GM12865 (cell line): ENCODE data around the gene MTX1.
"Not testable (repeated sequence)": the region's sequence is repeated elsewhere in the genome, so short reads cannot be mapped to it uniquely, and the experiment has no call there.

Experiments used
- DNase-seq: peaks from one replicate; pipeline ENCODE4 v3.0.0; 2010; ENCODE audit warnings: low read depth
- H3K4me3 ChIP-seq: 2 replicates; pipeline ENCODE4 v1.5.1; 2011; ENCODE audit warnings: mild to moderate bottlenecking, low read depth, low read length, control low read depth
- TF ChIP-seq, protein P1 (sequence below): IDR thresholded peaks from 2 replicates; pipeline ENCODE4 v1.5.1; 2011; ENCODE audit warnings: low read length, control low read depth, low read depth, inconsistent platforms; ENCODE audit not compliant: insufficient read depth; ENCODE audit errors: missing control alignments

MTX1 gene

DNA sequence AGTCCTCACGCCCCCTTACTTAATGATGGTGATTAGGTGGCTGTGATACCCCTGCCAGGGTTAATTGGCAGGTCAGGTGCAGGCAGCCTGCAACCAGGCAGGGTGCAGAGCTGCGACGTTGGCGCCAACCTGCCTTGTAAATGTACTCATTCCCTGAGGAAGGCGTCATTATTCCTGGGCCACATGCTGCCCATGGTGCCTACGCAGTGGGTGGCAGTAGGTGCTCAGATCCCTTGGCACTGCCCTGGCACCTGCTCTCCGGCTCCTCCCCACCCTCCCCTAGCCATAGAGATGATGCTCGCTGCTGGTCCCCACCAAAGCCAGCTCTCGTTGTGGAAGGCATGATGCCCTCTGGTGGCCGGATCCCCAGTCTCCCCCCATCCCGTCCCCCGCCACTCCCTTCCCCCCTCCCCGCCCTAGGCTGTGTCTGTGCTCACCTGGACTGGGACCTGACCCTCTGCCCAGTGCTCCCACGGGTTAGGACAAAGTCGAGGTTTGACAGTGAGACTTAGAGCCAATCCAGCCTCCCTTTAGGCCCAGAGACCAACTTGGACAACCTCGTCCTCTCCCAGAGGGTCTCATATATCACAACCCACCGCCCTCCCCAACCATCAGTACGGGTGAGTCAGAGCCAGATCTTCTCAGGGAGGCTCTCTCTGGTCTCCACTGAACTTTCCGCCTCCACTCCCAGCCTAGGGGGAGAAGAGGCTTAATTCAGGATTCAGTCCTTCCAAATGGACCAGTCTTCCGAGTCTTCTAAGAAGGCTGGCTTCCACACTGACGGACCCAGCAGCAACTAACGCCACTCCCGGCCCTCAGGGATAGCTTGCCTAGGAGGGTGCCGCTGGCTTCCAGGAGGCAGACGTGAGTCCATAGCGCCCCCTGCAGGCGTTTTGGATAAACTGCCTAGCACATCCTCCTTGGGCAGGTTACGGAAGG, 41.1 kb upstream of the MTX1 start:
- H3K4me3 ChIP-seq: no peak overlapping the region
- peak; percentile 88 for DNase-seq
- TF ChIP-seq, protein P1, sequence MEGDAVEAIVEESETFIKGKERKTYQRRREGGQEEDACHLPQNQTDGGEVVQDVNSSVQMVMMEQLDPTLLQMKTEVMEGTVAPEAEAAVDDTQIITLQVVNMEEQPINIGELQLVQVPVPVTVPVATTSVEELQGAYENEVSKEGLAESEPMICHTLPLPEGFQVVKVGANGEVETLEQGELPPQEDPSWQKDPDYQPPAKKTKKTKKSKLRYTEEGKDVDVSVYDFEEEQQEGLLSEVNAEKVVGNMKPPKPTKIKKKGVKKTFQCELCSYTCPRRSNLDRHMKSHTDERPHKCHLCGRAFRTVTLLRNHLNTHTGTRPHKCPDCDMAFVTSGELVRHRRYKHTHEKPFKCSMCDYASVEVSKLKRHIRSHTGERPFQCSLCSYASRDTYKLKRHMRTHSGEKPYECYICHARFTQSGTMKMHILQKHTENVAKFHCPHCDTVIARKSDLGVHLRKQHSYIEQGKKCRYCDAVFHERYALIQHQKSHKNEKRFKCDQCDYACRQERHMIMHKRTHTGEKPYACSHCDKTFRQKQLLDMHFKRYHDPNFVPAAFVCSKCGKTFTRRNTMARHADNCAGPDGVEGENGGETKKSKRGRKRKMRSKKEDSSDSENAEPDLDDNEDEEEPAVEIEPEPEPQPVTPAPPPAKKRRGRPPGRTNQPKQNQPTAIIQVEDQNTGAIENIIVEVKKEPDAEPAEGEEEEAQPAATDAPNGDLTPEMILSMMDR: peak; percentile 84

DNA sequence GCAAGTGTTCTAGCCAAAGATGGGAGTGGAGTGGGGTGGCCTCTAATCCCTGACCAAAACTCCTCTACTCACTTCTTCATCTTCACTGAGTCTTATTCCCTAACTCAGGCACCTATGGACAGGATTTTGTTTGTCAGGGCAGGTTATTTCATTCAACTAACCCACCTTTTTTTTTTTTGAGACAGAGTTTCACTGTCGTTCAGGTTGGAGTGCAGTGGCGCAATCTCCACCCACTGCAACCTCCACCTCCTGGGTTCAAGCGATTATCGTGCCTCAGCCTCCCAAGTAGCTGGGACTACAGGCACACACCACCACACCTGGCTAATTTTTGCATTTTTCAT, 40.4 kb upstream of the MTX1 start:
- DNase-seq, H3K4me3 ChIP-seq: not testable (repeated sequence)

DNA sequence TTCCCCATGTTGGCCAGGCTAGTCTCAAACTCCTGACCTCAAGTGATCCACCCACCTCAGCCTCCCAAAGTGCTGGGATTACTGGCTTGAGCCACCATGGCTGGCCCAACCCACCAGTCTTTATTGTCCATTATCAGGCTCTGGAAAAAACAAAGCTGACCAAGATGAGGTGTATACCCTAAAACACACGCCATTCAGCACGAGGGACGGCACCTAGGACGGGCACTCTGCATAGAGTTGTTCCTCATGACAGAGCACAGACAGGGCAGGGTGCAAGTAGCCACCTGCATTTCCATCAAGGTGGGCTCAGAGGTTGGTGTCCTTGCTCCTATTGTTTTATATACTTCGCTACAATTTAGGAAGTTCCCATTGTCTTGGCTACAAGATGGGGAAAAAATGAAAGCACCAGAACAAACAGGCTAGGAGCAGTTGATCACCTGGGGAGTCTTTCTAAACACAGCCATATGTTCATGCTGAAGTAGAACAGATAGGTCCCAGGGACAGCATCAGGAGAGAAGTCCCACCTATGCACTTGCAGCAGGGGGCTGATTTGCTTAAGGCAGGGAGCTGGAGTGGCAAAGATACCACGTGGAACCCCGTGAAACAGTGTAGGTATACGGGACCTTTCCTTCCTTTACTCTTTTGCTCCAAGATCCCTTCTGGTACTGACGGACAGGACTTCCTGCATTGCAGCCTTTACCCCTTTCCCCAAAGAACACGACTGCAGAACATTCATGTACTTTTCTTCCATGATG, 39.9 kb upstream of the MTX1 start:
- no peak overlapping the region for H3K4me3 ChIP-seq
- TF ChIP-seq, protein P1: no peak
- DNase-seq: no peak

DNA sequence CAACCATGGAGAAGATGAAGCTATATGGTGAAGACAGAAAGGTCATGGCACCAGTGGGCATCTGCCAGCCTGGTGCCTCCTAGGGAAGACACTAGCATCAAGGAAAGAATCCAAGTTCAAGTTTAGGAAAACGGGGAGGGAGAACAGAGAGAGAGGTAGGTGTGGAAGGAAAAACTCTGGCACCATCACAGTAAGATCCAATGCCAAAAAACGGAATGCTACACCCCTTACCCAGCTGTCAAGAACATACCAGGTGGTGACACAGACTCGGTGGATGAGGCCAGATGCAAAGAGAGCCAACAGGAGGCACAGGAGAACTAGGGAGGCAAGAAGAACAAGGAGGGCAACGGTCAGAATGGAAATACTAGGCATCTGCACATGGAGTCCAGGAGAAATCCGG, 39.0 kb upstream of the MTX1 start:
- TF ChIP-seq, protein P1: no peak
- DNase-seq: no peak
- H3K4me3 ChIP-seq: no peak overlapping the region

DNA sequence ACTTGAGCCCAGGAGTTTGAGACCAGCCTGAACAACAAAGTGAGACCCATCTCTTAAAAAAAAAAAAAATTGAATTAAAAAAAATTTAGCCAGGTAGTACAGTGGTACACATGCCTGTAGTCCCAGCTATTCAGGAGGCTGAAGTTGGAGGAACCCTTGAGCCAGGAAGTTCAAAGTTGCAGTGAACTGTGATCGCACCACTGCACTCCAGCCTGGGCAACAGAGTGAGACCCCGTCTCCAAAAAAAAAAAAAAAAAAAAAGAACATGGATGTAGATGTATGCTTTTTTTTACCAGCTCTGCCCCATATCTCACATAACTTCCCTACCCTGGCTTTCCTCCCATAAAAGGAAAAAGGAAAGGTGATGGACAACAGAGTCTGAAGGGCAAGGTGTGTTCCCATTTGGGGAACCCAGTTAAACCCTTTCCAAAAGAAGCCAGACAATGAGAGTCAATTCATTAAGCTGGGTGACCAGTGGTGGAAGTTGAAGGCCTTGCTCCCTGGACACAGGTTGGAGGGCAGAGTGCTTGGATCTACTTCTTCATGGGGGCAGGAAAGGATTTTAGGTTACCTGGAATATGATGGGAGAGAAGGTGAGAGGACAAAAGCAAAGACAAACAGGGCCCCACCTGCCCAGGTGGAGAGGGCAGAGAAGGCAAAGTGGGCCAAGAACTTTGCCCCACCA, 38.3 kb upstream of the MTX1 start:
- no peak for DNase-seq
- TF ChIP-seq, protein P1: no peak

DNA sequence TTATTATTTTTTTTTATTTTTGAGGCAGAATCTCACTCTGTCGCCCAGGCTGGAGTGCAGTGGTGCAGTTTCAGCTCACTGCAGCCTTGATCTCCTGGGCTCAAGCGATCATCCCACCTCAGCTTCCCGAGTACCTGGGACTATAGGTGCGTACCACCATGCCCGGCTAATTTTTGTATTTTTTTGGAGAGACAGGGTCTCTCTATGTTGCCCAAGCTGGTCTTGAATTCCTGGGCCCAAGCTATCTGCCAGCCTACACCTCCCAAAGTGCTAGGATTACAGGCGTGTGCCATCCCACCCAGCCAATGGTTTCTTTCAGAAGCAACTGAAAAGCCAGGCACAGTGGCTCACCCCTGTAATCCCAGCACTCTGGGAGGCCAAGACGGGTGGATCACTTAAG, 37.7 kb upstream of the MTX1 start:
- TF ChIP-seq, protein P1: no peak
- H3K4me3 ChIP-seq: no peak overlapping the region
- no peak for DNase-seq

More for the DNA sequence above, 38.3 kb upstream of the MTX1 start:
- no peak overlapping the region for H3K4me3 ChIP-seq
